ENCODE data around the gene CYP2U1.

The CYP2U1 gene

DNA sequence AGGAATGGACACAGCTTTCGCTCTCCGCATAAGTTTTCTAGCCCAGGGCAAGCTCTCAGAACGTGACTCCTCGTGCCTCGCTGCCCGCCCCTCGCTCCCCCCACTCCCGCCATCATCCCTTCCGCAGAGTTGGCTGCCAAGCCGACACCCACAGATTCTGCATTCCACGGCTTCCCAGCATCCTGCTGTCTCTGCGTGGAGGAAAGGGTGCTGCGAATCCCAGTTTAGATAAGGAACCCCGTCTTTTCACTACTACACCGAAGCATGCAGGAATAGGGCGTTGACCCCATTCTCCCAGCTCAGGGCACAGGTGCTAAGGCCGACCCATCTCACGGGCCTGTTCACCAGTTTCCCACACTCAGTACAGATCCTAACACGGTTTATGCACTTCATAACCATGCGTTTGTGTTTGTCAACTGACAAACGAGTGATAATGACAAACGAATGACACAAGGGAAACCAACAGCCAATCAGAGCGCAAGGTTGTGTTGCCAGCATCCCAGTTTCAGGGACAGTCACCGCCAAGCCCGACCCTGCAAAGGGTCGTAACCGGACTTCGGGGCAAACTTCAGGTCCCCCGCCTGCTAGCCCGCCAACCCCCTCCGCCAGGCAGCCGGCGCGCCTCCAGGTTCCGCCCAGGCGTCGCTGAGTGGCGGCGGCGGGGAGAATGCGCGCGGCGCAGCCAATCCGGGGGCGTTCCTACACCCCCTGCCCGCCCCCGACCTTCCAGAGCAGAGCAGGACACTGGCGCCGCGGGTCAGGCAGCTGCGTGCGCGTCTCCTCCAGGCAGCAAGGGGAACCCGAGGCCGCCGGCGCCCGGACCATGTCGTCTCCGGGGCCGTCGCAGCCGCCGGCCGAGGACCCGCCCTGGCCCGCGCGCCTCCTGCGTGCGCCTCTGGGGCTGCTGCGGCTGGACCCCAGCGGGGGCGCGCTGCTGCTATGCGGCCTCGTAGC is at the start of gene CYP2U1:
TSS of gene CYP2U1 (plus strand) at position 729 of the 954 bp plus-strand sequence. CDS start at position 824, 95 bp downstream.
- no peak for TF ChIP-seq EZH2 (IDR thresholded peaks at IDR 0.05)
- TF ChIP-seq POLR2AphosphoS5 (IDR thresholded peaks at IDR 0.05; ENCODE audit: borderline replicate concordance, low read depth, low read length): peak; percentile 58; the same call in 1 of the 2 replicates
- H3K27ac ChIP-seq: no peak within 1 kb of the TSS
- peak within 1 kb of the TSS; percentile 92 for H3K4me3 ChIP-seq
- peak within 1 kb of the TSS; percentile 63 for H3K9ac ChIP-seq (ENCODE audit: insufficient read length)
- no peaks in the 10 kb centered on the region for H3K36me3 ChIP-seq (ENCODE audit: insufficient read depth, low read length)
- no peaks in the 10 kb centered on the region for H3K9me3 ChIP-seq (ENCODE audit: low read depth, low read length)
- no peak for DNase-seq (ENCODE audit: low read depth, low spot score)

DNA sequence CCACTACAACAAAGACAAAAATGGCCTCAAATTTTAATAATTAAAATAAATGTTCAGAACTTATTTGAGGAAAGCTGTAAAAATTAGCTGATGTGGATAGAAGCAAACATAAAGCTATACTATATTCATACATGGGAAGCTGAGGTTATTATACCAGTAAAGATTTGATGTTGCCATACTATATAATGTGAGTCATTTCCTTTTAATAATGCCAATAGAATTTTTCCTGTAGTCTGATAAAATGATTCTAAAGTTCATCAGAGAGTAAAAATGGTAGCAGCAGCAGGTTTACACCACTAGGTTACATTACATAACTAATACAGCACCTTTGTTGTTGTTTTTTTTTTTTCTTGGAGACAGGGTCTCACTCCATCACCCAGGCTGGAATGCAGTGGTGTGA is 45.5 kb upstream of the CYP2U1 start:
- TF ChIP-seq POLR2AphosphoS5 (IDR thresholded peaks at IDR 0.05; ENCODE audit: borderline replicate concordance, low read depth, low read length): no peak
- TF ChIP-seq FOXP2 (optimal IDR thresholded peaks at IDR 0.05; ENCODE audit: control extremely low read depth, extremely low read length, insufficient read depth): no peak
- TF ChIP-seq EZH2 (IDR thresholded peaks at IDR 0.05): no peak
- peaks cover 5% of the 10 kb centered on the region; the same call in 1 of the 2 replicates for H3K9me3 ChIP-seq (ENCODE audit: low read depth, low read length)
- H3K9ac ChIP-seq (ENCODE audit: insufficient read length): no peak overlapping the region
- H3K36me3 ChIP-seq (ENCODE audit: insufficient read depth, low read length): no peaks in the 10 kb centered on the region
- H3K4me3 ChIP-seq: no peak overlapping the region
- H3K27ac ChIP-seq: no peak overlapping the region
- no peak for DNase-seq (ENCODE audit: low read depth, low spot score)

DNA sequence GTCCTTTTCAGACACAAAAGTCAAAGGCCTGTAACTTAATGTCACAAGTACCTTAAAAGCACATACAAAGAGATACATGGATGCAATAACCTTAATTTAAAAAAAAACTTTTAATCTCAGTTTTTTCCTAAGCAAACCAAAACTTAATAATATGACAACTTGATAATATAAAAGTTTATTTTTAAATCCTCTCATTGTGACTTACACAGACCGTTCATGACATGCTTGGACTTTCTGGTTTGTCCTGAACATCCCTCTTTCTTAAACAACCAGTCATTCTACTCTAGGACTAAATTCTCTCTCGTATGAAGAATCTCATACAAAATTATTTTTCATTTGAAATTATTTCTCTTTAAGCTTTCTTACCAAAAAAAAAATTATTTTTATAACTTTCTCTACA is 43.1 kb upstream of the CYP2U1 start:
- Histone ChIP-seq H3K4me3 (no peak overlapping the region), H3K27ac (no peak overlapping the region), H3K36me3 (ENCODE audit: insufficient read depth, low read length) (no peaks in the 10 kb centered on the region), H3K9ac (ENCODE audit: insufficient read length) (no peak overlapping the region), H3K9me3 (ENCODE audit: low read depth, low read length) (peaks cover 5% of the 10 kb centered on the region; the same call in 1 of the 2 replicates)
- TF ChIP-seq EZH2 (IDR thresholded peaks at IDR 0.05) (no peak), POLR2AphosphoS5 (IDR thresholded peaks at IDR 0.05; ENCODE audit: borderline replicate concordance, low read depth, low read length) (no peak), FOXP2 (optimal IDR thresholded peaks at IDR 0.05; ENCODE audit: control extremely low read depth, extremely low read length, insufficient read depth) (no peak)
- DNase-seq (ENCODE audit: low read depth, low spot score): no peak

DNA sequence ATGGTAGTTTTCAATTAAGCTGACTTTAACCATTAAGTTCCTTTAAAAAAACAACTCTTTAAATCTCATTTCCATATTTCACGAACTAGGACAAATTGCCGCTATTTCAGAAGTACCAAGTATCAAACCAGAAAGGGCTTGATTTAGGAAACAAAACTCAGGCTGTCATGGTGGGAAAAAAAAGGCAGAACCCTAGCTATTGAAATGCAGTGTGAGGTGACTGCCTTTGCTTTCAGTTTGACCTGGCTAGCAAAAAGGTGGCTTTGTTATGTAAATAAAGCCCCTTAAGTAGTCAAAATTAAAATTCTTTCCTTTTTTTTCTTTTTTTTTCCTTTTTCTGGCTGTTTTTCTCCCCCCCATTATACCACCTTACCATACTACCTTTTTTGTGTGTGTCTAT is 40.6 kb upstream of the CYP2U1 start:
- Histone ChIP-seq H3K9ac (ENCODE audit: insufficient read length) (no peak overlapping the region), H3K9me3 (ENCODE audit: low read depth, low read length) (peaks cover 5% of the 10 kb centered on the region; the same call in 1 of the 2 replicates), H3K4me3 (no peak overlapping the region), H3K27ac (no peak overlapping the region), H3K36me3 (ENCODE audit: insufficient read depth, low read length) (no peaks in the 10 kb centered on the region)
- no peak for DNase-seq (ENCODE audit: low read depth, low spot score)
- TF ChIP-seq FOXP2 (optimal IDR thresholded peaks at IDR 0.05; ENCODE audit: control extremely low read depth, extremely low read length, insufficient read depth): no peak
- TF ChIP-seq POLR2AphosphoS5 (IDR thresholded peaks at IDR 0.05; ENCODE audit: borderline replicate concordance, low read depth, low read length): no peak
- TF ChIP-seq EZH2 (IDR thresholded peaks at IDR 0.05): no peak

DNA sequence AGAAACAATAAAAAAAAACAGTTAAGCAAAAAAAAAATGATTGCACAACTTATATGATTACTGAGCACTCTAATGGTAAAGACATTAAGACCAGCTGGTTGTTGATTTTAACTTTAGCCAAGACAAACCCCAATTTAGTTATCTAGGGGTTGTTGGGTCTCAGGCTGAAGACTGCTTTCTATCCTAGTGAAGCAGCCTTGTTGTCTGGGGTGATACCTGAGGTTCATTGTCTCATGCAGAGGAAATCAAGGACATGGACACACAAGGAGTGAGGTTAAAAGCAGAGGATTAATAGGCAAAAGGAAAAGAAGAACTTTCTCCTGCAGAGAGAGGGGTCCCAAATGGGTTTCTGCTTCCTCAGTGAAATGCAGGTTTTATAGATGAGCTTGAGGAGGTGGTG is 40.0 kb upstream of the CYP2U1 start:
- Histone ChIP-seq H3K36me3 (ENCODE audit: insufficient read depth, low read length) (no peaks in the 10 kb centered on the region), H3K27ac (no peak overlapping the region), H3K9me3 (ENCODE audit: low read depth, low read length) (peaks cover 5% of the 10 kb centered on the region; the same call in 1 of the 2 replicates), H3K4me3 (no peak overlapping the region), H3K9ac (ENCODE audit: insufficient read length) (no peak overlapping the region)
- DNase-seq (ENCODE audit: low read depth, low spot score): no peak
- TF ChIP-seq EZH2 (IDR thresholded peaks at IDR 0.05) (no peak), FOXP2 (optimal IDR thresholded peaks at IDR 0.05; ENCODE audit: control extremely low read depth, extremely low read length, insufficient read depth) (no peak), POLR2AphosphoS5 (IDR thresholded peaks at IDR 0.05; ENCODE audit: borderline replicate concordance, low read depth, low read length) (no peak)

DNA sequence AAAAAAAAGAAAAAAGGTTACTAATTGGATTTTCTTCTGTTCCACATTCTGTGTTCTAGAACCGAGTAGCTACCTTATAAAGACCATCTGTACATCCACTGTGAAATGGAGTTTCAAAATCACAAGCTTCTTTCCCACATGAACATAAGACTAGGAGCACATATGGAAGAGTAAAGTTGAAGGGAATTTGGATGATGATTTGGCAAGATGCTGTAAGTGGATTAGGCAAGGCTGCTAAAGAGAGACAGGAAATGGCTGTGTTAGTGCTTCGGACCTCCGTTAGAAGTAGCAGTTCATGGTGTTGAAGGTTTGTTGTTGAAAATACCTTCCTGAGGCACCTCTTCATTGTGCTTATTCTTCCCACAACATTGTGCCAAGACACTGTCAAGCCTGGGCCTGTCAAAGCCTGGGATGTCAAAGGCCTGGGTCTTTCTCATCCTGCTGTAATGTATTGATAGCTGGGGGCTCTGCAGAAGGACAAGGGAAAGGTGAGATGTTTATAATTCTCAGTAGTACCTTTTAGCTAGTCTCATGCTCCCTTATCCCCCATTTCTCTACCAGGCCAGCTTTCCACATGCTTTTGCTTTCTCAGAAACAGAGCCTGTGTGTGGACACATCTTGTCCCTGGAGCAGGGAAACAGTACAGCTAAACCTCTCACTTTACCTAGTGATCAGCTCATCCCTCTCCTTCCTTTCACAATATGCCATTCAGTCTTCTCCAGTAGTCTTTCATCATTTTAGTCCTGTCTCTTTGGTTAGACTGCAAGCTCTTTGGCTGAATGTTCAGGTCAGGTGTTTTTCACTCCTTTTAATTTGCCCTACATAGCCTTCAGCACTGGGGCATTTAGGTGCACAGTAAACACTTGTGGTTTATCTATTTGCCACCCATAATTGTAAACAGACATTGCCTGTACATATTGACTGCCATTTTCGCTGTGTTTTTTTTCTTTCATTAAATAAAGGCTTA is 37.9 kb upstream of the CYP2U1 start:
- no peak for DNase-seq (ENCODE audit: low read depth, low spot score)
- H3K36me3 ChIP-seq (ENCODE audit: insufficient read depth, low read length): no peaks in the 10 kb centered on the region
- TF ChIP-seq FOXP2 (optimal IDR thresholded peaks at IDR 0.05; ENCODE audit: control extremely low read depth, extremely low read length, insufficient read depth): no peak
- no peak for TF ChIP-seq EZH2 (IDR thresholded peaks at IDR 0.05)
- TF ChIP-seq POLR2AphosphoS5 (IDR thresholded peaks at IDR 0.05; ENCODE audit: borderline replicate concordance, low read depth, low read length): no peak
- no peak overlapping the region for H3K27ac ChIP-seq
- H3K4me3 ChIP-seq: no peak overlapping the region
- H3K9ac ChIP-seq (ENCODE audit: insufficient read length): no peak overlapping the region
- no peaks in the 10 kb centered on the region for H3K9me3 ChIP-seq (ENCODE audit: low read depth, low read length)

DNA sequence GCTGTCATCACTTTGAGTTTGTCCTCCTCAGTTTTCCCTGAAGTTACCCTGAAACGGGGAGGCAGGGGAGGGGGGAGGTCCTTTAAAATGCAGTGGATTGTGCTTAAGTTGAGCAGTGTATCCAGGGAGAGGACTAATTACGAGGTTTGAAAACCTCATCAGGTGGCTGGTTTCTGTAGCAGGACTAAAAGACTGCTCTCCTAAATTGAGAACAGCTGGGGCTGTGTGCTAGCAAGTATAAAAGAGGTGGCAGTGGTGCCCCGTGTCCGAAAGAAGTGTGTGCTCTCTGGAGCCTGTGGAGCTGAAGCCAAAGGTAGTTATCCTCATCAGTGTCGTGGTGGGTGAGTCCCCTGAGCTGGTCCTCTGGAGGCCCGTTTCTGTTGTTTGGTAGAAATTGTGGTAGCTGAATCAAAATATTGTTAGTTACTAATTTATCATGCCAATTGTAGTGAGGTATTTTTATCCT is 37.2 kb upstream of the CYP2U1 start:
- Histone ChIP-seq H3K4me3 (no peak overlapping the region), H3K9ac (ENCODE audit: insufficient read length) (no peak overlapping the region), H3K36me3 (ENCODE audit: insufficient read depth, low read length) (no peaks in the 10 kb centered on the region), H3K27ac (no peak overlapping the region), H3K9me3 (ENCODE audit: low read depth, low read length) (no peaks in the 10 kb centered on the region)
- TF ChIP-seq EZH2 (IDR thresholded peaks at IDR 0.05) (no peak), POLR2AphosphoS5 (IDR thresholded peaks at IDR 0.05; ENCODE audit: borderline replicate concordance, low read depth, low read length) (no peak), FOXP2 (optimal IDR thresholded peaks at IDR 0.05; ENCODE audit: control extremely low read depth, extremely low read length, insufficient read depth) (no peak)
- DNase-seq (ENCODE audit: low read depth, low spot score): no peak
